Upper lobe of right lung (tissue), 1 donor: Measurements from ENCODE around the gene CCN2. TPM values are rescaled to one million over a fixed set of nuclear protein-coding genes. Genes with fewer than 3 reads are reported as not detected.

Experiments
- ATAC-seq: fragments of 200-7000 bp; cut with Tn5 transposase; one replicate; pipeline ENCODE4 v1.9.1; 2020; ENCODE audit warnings: mild to moderate bottlenecking, moderate library complexity
- DNase-seq: peaks from one replicate; pipeline ENCODE4 v3.0.0-alpha.2; 2020
- H3K27ac ChIP-seq: fragments of 200-600 bp; one replicate; pipeline ENCODE4 v1.8.0; 2022
- H3K27me3 ChIP-seq: fragments of 200-600 bp; one replicate; pipeline ENCODE4 v1.8.0; 2022; ENCODE audit warnings: mild to moderate bottlenecking
- H3K36me3 ChIP-seq: fragments of 200-600 bp; one replicate; pipeline ENCODE4 v1.8.0; 2022
- H3K4me1 ChIP-seq: fragments of 200-600 bp; one replicate; pipeline ENCODE4 v1.8.0; 2022
- H3K4me3 ChIP-seq: fragments of 200-600 bp; one replicate; pipeline ENCODE4 v1.8.0; 2022; ENCODE audit warnings: mild to moderate bottlenecking
- H3K9me3 ChIP-seq: fragments of 200-600 bp; one replicate; pipeline ENCODE4 v1.8.0; 2022
- CTCF ChIP-seq: fragments of 200-600 bp; IDR thresholded peaks from one replicate; pipeline ENCODE4 v1.8.0; 2022; ENCODE audit warnings: antibody characterized with exemption
- intact Hi-C: fragments of 100-400 bp; cut with DNase I; formaldehyde crosslinking; loops from one replicate; pipeline ENCODE4 v1.11.0; 2022
- total RNA-seq: library from RNA; stranded (reverse); fragmentation: NEBNext Ultra II Directional; extraction: Animal tissue kit (Norgen Biotek cat#: 25700); gene quantifications from one replicate; pipeline ENCODE4 v1.2.1, GENCODE V29; 2021
- donor health status: DM: no; HTN: yes; CAD: no; lungs with severe emphysema.

The CCN2 gene
- total RNA-seq, 1 donor from 2014 or later: 229 TPM

GRCh38 chr6:131923356-131923755 is 27.8 kb downstream of the CCN2 start:
- no peak overlapping the region for H3K4me3 ChIP-seq
- ATAC-seq (peak; percentile 95), DNase-seq (no peak)
- intact Hi-C loops: loop anchor here (10.0 kb wide), 2 partner anchors 241 to 291 kb away; no protein-coding TSS in a partner anchor
- H3K9me3 ChIP-seq: no peaks in the 10 kb centered on the region
- H3K27ac ChIP-seq: no peak overlapping the region
- no peaks in the 10 kb centered on the region for H3K36me3 ChIP-seq
- H3K4me1 ChIP-seq: no peaks in the 10 kb centered on the region
- H3K27me3 ChIP-seq: no peaks in the 10 kb centered on the region
- peak; percentile 75 for TF ChIP-seq CTCF

GRCh38 chr6:131920656-131921055 is 30.5 kb downstream of the CCN2 start:
- no peak for TF ChIP-seq CTCF
- Histone ChIP-seq H3K4me3 (no peak overlapping the region), H3K36me3 (no peaks in the 10 kb centered on the region), H3K27ac (no peak overlapping the region), H3K27me3 (no peaks in the 10 kb centered on the region), H3K9me3 (no peaks in the 10 kb centered on the region), H3K4me1 (no peaks in the 10 kb centered on the region)
- no peak for DNase-seq
- intact Hi-C loops: loop anchor here (10.0 kb wide), 2 partner anchors 244 to 294 kb away; no protein-coding TSS in a partner anchor
- ATAC-seq: no peak

- Histone ChIP-seq H3K27ac (no peak overlapping the region), H3K36me3 (no peaks in the 10 kb centered on the region), H3K27me3 (peaks cover 1% of the 10 kb centered on the region), H3K9me3 (no peaks in the 10 kb centered on the region), H3K4me1 (no peaks in the 10 kb centered on the region), H3K4me3 (no peak overlapping the region)
- no peak for TF ChIP-seq CTCF
- intact Hi-C loops: no loop called here
- no peak for ATAC-seq
- DNase-seq: no peak
These were observed 32.4 kb downstream of the CCN2 start for GRCh38 chr6:131918650-131919355.

- no peak for TF ChIP-seq CTCF
- H3K4me3 ChIP-seq: no peak overlapping the region
- peaks cover 3% of the 10 kb centered on the region for H3K27me3 ChIP-seq
- ATAC-seq: no peak
- intact Hi-C loops: no loop called here
- H3K9me3 ChIP-seq: no peaks in the 10 kb centered on the region
- no peaks in the 10 kb centered on the region for H3K36me3 ChIP-seq
- H3K4me1 ChIP-seq: no peaks in the 10 kb centered on the region
- no peak overlapping the region for H3K27ac ChIP-seq
- DNase-seq: no peak
These were observed 33.2 kb downstream of the CCN2 start for GRCh38 chr6:131917763-131918649.

- Histone ChIP-seq H3K27ac (no peak overlapping the region), H3K4me3 (no peak overlapping the region), H3K9me3 (no peaks in the 10 kb centered on the region), H3K36me3 (no peaks in the 10 kb centered on the region), H3K27me3 (peaks cover 3% of the 10 kb centered on the region), H3K4me1 (no peaks in the 10 kb centered on the region)
- no peak for ATAC-seq
- TF ChIP-seq CTCF: no peak
- DNase-seq: no peak
- intact Hi-C loops: no loop called here
These were observed 33.9 kb downstream of the CCN2 start for GRCh38 chr6:131917318-131917717.
